T1000 (cell line): ENCODE measurements around the gene C3orf62.

Experiments
- DNase-seq: peaks from one replicate; lab custom pipeline; 2025; ENCODE audit warnings: mixed read lengths; lab: John Stamatoyannopoulos, UW

The C3orf62 gene

DNA sequence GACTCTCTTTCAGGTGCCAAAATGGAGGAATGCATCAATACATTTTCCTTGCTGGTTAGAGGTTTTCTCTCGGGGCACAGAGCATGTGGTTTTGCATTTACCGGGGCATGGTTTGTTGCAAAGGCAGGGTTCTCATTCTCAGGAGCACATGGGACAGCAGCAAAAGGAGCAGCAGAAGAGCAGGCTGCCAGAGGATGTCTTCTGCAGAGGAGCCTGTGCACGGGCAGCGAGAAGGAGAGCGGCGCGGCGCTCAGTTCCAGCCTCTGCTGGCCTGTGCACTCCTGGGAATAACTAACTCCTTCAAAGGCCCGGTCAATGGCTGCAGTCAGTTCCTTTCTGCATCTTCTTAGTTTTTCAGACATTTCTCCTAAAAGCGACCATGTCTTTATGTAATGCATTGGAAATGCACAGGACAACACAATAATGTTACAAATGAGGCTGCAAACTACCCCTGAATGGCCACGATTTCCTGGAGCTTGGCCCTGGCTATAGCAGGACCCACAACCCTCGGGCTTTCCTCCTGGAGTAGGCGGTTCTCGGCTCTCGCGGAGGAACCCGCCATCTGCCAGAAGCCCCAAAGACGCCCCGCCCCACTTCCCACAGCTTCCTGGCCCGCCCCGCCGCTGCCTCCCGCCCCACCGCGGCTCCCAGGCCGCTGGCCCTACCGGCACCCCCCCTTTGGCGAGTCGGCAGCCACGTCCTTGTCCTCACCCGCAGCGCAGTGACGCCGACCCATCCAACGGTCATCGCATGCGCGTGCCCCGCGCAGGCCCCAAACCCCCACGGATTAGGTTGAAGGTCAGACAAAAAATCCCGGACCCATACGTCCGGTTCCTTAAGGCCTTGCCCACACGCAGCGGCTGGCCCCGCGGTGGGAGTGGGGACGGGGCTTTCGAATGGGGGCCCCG lies at the start of gene C3orf62:
C3orf62 (minus strand) TSS at position 758 of the 908 bp plus-strand sequence; CDS start at position 398, 360 bp downstream.
- peak; percentile 15 for DNase-seq

GRCh38 chr3:49324768-49325167 lies 47.7 kb upstream of the C3orf62 start:
- DNase-seq = no peak

GRCh38 chr3:49316696-49317457 lies 39.8 kb upstream of the C3orf62 start:
- DNase-seq = no peak

GRCh38 chr3:49313896-49314688 lies 37.1 kb upstream of the C3orf62 start:
- no peak for DNase-seq

DNA sequence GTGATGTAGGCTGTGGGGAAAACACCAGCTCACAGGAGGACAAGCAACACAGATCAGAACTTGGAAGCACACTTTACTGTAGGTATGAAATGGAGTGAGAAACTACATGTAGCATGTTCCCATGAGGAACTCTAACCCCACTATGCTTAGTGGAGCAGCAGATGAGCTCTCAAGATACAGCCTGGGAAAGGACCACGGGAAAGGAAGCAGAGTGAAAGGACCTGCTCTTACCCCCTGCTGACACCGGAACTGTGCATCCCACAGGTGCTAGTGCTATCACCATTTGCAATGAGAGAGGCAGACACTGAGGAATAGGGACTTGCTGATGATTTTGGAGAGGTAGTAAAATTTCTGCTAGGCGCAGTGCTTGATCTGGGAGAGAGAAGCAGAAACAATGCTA lies 34.3 kb upstream of the C3orf62 start:
- DNase-seq = no peak

DNA sequence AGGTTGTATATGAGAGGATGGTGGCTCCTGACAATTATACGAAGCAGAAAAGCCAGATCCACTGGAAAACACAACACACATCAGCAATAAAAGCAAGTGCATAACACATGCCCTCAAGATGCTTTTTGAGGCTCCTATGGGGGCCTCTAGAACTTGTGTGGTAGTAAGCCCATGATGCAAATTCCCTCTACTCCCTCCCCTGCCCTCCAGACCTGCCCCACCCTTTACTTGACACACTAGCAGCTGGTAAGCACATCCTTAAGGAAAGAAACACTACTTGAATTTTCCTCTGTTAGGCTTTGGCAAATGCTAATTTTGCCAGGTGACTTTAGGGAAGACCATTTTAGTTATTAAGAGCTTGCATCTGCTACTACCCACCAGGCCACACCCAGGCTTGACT lies 33.6 kb upstream of the C3orf62 start:
- no peak for DNase-seq

DNA sequence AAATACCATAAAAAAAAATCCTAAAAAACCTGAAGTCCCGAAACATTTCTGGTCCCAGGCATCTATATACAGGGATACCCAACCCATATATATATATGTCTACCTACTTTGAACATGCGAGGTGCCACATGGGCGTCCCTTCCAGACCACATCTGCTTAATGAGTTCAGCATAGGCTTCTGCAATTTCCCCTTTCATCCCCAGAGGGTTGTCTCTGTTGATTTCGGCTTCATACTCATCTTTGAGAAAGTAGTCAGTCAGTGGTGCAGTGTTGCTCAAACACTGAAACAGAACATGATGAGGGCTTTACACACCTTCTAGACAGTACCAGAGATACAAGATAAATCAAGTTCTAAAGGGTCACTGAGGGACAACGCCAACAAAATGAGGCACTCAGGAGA lies 28.6 kb upstream of the C3orf62 start:
- no peak for DNase-seq

DNA sequence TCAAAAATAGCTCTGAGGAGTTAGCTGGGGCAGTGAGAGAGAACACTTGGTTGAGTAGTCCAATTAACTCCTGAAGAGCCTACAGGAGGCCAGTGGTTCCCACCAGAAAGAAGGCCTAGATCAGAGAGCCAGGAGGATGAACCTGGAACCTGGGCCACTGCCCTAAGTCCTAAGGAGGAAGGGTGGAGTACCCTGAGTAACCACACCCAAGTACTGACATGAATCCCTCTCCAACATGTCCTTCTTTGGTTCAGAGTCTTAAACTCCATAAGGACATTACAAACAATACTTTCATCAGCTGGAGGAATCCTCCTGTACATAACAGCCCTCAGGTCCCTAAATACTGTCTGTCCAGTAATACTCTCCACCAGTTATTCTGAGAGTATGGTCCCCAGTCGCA lies 25.6 kb upstream of the C3orf62 start:
- DNase-seq = no peak

- DNase-seq = no peak
Measured at GRCh38 chr3:49300595-49300994, 23.6 kb upstream of the C3orf62 start.

DNA sequence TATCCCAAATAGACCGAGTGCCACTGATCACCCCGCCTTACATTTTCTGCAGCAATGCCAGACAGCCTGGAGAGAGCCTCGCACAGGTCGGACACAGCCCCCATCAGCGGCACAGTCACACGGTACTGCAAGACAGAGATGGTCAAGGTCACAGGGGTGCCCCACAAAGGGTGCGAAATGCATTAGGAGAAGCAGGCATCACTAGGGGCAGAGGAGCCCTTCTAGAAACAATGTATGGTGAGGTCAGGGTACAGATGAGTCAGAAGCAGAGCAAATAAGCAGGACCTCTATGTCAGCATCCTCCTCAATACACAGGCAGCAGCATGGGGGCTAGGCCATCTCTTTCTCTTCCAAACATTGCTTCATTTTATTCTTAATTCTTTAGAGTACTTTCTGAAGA lies 21.5 kb upstream of the C3orf62 start:
- no peak for DNase-seq

DNA sequence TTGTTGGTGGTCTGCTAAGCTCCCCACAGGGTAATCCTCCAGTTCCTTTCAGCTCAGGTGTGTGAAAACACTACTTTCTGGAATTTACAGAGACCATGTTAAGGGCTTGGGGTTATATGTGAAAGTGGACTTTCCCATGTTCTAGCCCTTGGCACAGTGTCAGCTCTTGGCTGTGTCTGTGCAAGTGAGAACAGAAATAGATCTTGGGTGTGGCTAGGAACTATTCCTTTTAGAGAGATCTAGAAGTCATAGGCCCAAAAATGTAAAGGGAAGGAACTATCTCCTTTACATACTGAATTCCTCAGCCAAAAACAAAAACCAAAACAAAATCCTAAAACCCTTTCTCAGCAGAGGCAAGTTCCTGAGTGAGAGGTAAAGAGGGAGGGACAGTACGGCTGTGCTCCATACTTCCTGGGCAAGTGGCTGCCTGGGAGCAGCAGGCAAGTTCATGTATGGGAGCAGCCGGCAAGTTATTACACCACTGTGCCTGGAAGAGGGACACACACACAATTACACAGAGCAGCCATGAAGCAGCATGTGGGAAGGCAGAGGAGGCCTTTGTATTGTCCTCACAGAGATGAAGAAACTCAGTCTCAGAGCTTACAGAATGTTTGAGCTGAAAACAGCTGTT lies 19.9 kb upstream of the C3orf62 start:
- no peak for DNase-seq

DNA sequence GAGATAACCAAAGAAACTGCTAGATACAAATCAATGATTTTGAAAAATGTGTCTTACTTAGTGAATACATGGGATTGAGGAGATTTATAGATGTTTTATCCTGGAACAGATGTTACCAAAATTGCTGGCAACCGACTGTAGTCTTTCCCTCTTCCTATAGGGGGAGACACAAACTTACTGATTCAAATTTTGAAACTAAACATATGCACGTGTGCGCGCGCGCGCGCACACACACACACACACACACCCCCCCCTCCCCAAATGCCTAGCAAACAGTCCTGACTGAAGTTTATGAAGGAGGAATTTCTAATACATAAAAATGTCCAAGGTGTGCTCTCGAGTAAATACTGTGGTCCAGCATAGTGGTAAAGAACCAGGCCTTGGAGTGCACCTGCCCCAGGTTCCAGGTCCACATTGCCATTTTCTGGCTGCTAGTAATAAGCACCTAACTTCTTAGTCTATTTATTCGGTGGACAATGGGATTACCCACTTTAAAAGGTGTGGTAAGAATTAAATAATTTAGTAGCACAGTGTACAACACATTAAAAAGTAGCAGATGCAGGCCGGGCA lies 18.5 kb upstream of the C3orf62 start:
- no peak for DNase-seq

DNA sequence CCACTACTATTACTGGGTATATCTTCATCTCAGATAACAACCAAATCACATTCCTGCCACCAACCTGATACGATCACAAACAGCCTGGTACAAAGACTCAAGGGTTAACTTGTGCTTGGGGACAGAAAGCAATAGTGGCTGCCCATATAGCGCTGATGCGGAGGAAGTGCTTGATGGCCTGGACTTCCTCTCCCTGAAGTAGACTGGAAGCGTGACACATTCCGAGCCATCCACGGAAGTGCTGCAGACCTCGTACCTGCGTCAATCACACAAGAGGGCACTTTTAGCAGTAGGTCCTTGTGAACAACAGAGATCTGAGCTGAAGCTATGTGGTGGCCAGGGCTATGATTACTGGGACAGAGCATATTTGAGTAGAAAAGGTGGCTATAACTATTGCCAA lies 17.3 kb upstream of the C3orf62 start:
- no peak for DNase-seq

DNA sequence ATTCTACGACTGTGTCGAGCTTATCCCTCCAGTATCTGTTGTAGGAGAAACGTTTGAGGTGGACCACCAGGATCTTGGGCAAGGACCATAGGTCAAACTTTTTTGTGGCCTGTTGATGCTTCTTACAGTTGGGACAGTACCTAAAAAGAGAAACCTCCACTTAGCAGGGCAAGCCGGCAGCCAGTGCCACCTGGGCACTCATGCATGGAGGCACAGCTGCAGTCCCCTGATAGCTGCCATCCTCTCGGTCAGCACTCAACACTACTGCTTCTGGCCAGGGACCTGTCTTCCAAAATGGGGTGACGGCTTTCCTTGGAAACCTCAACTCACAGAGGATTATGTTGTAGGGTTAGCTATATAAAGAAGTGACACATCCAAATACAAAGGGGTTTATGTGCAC lies 7.0 kb upstream of the C3orf62 start:
- no peak for DNase-seq

DNA sequence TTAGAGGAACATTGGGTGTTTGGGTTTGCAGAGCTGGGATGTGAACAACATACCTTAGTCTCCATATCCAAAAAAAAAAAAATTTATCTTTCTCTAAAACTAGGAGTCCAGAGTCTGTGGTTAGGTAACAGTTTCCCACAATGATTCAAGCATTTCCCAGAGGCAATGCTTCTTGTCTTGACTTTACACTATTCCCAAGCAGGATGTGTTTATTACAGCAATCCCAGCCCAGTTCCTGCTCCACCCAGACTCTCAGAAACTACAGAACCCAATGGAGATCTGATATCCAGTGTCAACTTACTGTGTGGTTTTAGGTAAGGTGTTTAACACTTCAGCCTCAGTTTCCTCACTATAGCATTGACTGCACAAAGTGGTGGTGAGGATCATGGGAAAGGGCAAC lies 2.3 kb upstream of the C3orf62 start:
- no peak for DNase-seq

- DNase-seq = no peak
Measured at GRCh38 chr3:49278548-49278947, 1.5 kb upstream of the C3orf62 start.

DNA sequence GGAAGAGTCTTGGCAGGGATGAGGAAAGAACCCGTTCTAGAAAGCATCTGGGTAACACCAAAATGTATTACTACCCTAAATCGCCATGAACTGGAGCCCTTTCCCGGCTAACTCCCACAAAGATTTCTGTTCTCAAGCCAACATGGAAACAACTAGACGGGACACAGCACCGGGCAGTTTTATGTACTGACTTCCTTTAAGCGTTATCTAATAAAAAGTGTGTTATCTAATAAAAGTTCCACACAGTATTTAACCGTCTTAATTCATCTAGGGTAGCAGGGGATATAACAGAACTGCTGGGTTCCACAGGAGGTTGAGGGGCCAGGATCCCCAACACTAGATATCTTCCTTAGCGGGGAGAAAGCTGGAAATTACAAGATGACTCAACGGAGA lies 347 bp upstream of the C3orf62 start:
- DNase-seq = no peak

DNA sequence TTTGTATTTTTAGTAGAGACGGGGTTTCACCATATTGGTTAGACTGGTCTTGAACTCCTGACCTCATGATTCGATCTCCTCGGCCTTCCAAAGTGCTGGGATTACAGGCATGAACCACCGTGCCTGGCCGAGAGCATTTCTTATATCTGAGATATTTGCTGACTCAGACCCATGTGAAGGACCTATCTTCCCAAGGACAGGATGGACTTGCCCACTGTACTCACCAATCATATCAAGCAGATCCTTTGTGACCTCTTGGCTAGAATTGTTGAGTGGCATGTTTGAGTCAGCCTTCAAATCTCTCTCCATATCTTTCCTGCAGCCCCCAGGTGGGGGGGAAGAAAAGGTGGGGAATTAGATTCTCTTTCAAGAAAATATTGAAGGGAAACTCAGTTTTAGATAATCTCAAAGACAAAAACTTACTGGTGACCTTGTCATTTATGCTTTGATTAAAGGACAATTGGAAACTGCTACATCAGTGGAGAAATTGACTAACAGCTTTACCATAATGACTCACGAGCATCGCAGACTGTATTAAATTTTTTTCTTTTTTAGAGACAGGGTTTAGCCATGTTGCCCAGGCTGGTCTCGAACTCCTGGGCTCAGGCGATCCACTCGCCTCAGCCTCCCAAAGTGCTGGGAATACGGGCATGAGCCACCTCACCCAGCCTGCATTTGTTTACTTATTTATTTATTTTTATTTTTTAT lies 3.1 kb downstream of the C3orf62 start:
- DNase-seq = no peak

DNA sequence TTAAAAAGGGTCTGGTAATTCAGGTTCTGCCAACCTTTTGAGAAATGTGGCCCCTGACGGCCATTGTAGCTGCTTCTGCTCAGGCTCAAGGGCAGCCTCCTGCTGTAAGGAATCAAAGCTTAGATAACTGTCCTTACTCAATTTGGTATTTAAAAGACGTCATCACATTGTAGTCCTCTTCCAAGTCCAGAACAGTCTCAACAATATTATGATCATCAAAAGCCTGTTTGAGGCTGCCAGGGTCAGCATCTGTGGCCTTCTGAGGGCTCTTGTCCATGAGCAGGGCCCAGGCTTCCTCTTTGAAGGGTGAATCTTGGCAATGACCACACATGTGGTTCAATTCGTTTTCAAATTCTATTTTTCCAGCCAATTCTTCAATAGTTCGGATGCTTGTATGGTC lies 6.0 kb downstream of the C3orf62 start:
- no peak for DNase-seq

- no peak for DNase-seq
Measured at GRCh38 chr3:49270156-49270500, 6.9 kb downstream of the C3orf62 start.
